B cell (primary cell): ENCODE measurements around the gene ZMIZ1.

ENCODE experiments used
- EZH2 ChIP-seq: IDR thresholded peaks from 2 replicates; pipeline ENCODE4 v1.6.1; 2012; ENCODE audit warnings: borderline replicate concordance, low read depth, mild to moderate bottlenecking, moderate library complexity, low read length; ENCODE audit not compliant: insufficient read depth, poor library complexity, severe bottlenecking
- TF ChIP-seq, protein P1 (sequence below): fragments of 200-600 bp; IDR thresholded peaks from one replicate; pipeline ENCODE4 v1.8.0; 2022; ENCODE audit warnings: antibody characterized with exemption, mild to moderate bottlenecking

GRCh38 chr10:79320316-79320715 lies 251.6 kb downstream of the ZMIZ1 start:
- TF ChIP-seq, protein P1, sequence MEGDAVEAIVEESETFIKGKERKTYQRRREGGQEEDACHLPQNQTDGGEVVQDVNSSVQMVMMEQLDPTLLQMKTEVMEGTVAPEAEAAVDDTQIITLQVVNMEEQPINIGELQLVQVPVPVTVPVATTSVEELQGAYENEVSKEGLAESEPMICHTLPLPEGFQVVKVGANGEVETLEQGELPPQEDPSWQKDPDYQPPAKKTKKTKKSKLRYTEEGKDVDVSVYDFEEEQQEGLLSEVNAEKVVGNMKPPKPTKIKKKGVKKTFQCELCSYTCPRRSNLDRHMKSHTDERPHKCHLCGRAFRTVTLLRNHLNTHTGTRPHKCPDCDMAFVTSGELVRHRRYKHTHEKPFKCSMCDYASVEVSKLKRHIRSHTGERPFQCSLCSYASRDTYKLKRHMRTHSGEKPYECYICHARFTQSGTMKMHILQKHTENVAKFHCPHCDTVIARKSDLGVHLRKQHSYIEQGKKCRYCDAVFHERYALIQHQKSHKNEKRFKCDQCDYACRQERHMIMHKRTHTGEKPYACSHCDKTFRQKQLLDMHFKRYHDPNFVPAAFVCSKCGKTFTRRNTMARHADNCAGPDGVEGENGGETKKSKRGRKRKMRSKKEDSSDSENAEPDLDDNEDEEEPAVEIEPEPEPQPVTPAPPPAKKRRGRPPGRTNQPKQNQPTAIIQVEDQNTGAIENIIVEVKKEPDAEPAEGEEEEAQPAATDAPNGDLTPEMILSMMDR = no peak
- TF ChIP-seq EZH2 = no peak
